LNCaP clone FGC (cell line): Measurements from ENCODE around the gene FTL.
"Not testable (repeated sequence)": the region's sequence is repeated elsewhere in the genome, so short reads cannot be mapped to it uniquely, and the experiment has no call there.

Experiments
- DNase-seq: peaks from one replicate; pipeline ENCODE4 v3.0.0-alpha.2; 2011; ENCODE audit warnings: low read depth
- H3K4me3 ChIP-seq: 2 replicates; pipeline ENCODE4 v1.5.1; 2011; ENCODE audit warnings: mild to moderate bottlenecking, low read depth, low read length, control low read depth
- CTCF ChIP-seq: IDR thresholded peaks from 2 replicates; pipeline ENCODE4 v1.5.1; 2012; ENCODE audit warnings: mild to moderate bottlenecking; ENCODE audit not compliant: control insufficient read depth, insufficient read depth; ENCODE audit errors: extremely low read depth

Gene FTL

GRCh38 chr19:48965040-48965805 lies at the start of gene FTL:
TSS of gene FTL (plus strand) at chr19:48965309. CDS start at chr19:48965508, 199 bp downstream.
- TF ChIP-seq CTCF, result no peak
- H3K4me3 ChIP-seq, result peak within 1 kb of the TSS; percentile 71
- DNase-seq, result peak; percentile 61

GRCh38 chr19:48915757-48916156 lies 49.4 kb upstream of the FTL start:
- TF ChIP-seq CTCF, result no peak
- no peak for DNase-seq
- H3K4me3 ChIP-seq, result no peak overlapping the region

GRCh38 chr19:48918071-48918470 lies 47.0 kb upstream of the FTL start:
- DNase-seq, result no peak
- no peak for TF ChIP-seq CTCF
- no peak overlapping the region for H3K4me3 ChIP-seq

- no peak overlapping the region for H3K4me3 ChIP-seq
- no peak for TF ChIP-seq CTCF
- no peak for DNase-seq
Measured at GRCh38 chr19:48918801-48919247, 46.3 kb upstream of the FTL start.

GRCh38 chr19:48919271-48919670 lies 45.8 kb upstream of the FTL start:
- not testable (repeated sequence) for H3K4me3 ChIP-seq, DNase-seq

- no peak for DNase-seq
- no peak overlapping the region for H3K4me3 ChIP-seq
- no peak for TF ChIP-seq CTCF
Measured at GRCh38 chr19:48920949-48921348, 44.2 kb upstream of the FTL start.

- no peak for TF ChIP-seq CTCF
- no peak for DNase-seq
- H3K4me3 ChIP-seq, result no peak overlapping the region
Measured at GRCh38 chr19:48921721-48922500, 43.2 kb upstream of the FTL start.
